HL-60 (cell line): ENCODE measurements around the gene RAB28.

Experiments
- DNase-seq, 2 experiments: peaks; one replicate each; pipeline ENCODE4 v3.0.0-alpha.2; 2010 to 2020; ENCODE audit warnings: low read depth in 1 of 2, low spot score in 1 of 2
- H3K27ac ChIP-seq: fragments of 250-450 bp; sonication (Bioruptor Pico); replicated peaks from 2 replicates; pipeline ENCODE4 v1.5.1; 2020; ENCODE audit warnings: mild to moderate bottlenecking, moderate library complexity
- H3K27me3 ChIP-seq: fragments of 250-450 bp; sonication (Bioruptor Pico); 2 replicates; pipeline ENCODE4 v1.5.1; 2021; ENCODE audit warnings: mild to moderate bottlenecking, moderate library complexity; ENCODE audit not compliant: insufficient read depth, poor library complexity, severe bottlenecking
- H3K4me3 ChIP-seq: replicated peaks from 2 replicates; pipeline ENCODE4 v1.5.1; 2011; ENCODE audit warnings: mild to moderate bottlenecking, control low read depth, low read length; ENCODE audit not compliant: insufficient read depth
- CTCF ChIP-seq: IDR thresholded peaks from one replicate; pipeline ENCODE4 v1.5.1; 2011; ENCODE audit warnings: low read length, control low read depth, inconsistent platforms; ENCODE audit not compliant: insufficient read depth
- GABPA ChIP-seq: IDR thresholded peaks from 2 replicates; pipeline ENCODE4 v1.6.1; 2012; ENCODE audit warnings: low read depth
- POLR2AphosphoS5 ChIP-seq: IDR thresholded peaks from 2 replicates; pipeline ENCODE4 v1.6.1; 2012; ENCODE audit warnings: low read depth
- REST ChIP-seq: IDR thresholded peaks from 2 replicates; pipeline ENCODE4 v1.6.1; 2012; ENCODE audit warnings: low read depth; ENCODE audit not compliant: insufficient replicate concordance
- SPI1 ChIP-seq: IDR thresholded peaks from 2 replicates; pipeline ENCODE4 v1.6.1; 2012; ENCODE audit warnings: low read depth, mild to moderate bottlenecking, borderline replicate concordance

RAB28 gene

DNA sequence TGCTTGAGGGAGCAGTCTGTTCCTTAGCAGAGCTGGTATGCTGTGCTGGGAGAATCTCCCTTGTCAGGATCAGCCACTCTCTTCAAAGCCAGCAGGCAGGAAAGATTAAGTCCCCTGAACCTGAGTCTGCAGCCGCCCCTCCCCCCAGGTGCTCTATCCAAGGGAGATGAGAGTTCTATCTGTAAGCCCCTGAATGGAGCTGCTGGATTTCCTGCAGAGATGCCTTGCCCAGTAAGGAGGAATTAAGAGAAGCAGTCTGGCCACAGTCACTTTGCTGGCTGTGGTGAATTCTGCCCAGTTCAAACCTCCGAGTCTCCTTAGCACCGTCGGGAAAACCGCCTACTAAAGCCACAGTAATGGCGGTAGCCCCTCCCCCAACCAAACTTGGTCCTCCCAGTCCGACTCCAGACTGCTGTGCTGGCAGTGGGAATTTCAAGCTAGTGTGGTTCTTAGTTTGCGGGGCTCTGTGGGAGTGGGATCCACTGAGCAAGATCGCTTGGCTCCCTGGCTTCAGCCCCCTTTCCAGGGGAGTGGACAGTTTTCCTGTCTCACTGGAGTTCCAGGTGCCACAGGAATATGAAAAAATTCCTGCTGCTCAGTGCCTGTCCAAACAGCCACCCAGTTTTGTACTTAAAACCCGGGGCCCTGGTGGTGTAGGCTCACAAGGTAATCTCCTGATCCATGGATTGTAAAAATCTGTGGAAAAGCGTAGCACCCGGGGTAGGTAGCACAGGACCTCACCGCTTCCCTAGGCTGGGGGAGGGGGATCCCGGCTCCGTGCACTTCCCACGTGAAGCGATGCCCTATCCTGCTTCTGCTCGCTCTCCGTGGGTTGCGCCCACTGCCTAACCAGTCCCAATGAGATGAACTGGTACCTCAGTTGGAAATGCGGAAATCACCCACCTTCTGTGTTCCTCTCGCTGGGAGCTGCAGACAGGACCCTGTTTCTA lies 38.0 kb downstream of the RAB28 start:
- Histone ChIP-seq H3K27me3 (no peaks in the 10 kb centered on the region), H3K4me3 (no peak overlapping the region), H3K27ac (no peak overlapping the region)
- TF ChIP-seq REST (no peak), POLR2AphosphoS5 (no peak), CTCF (no peak), SPI1 (no peak), GABPA (no peak)
- no peak for DNase-seq

DNA sequence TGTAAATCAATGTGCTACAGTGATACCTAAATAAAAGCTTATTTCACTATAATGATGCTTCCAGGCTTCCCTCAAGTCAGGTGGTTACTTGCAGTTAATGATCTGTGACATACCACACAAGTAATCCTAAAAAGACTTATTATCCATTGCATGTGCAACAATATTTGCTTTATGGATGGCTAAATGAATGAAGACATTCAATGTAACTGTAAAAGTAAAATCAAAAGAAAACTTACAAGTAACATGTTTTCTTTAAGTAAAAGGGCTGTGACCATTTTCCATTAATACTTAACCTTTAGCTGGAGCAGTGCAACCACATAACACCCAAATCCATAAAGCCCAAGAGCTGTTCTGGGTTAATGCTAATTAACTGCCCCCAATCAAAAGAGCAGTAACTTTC lies 42.6 kb downstream of the RAB28 start:
- Histone ChIP-seq H3K27me3 (no peaks in the 10 kb centered on the region), H3K4me3 (no peak overlapping the region), H3K27ac (no peak overlapping the region)
- DNase-seq: no peak
- TF ChIP-seq POLR2AphosphoS5 (no peak), CTCF (no peak), REST (no peak), GABPA (no peak), SPI1 (no peak)

- no peak overlapping the region for H3K4me3 ChIP-seq
- no peak for DNase-seq
- no peak overlapping the region for H3K27ac ChIP-seq
- H3K27me3 ChIP-seq: no peaks in the 10 kb centered on the region
- TF ChIP-seq POLR2AphosphoS5 (no peak), REST (no peak), GABPA (no peak), CTCF (no peak), SPI1 (no peak)
These were observed 47.2 kb downstream of the RAB28 start for GRCh38 chr4:13436962-13437361.
